CD14-positive monocyte (primary cell): Measurements from ENCODE around the gene IL12A. TPM values are rescaled to one million over a fixed set of nuclear protein-coding genes. Genes with fewer than 3 reads are reported as not detected.
A peak's percentile ranks its signal among the peaks of the same experiment; 100 is the strongest.

Experiments used
- DNase-seq, 3 donors: peaks; one replicate each; pipeline ENCODE4 v3.0.0-alpha.2; 2011 to 2022
- H2AFZ ChIP-seq: 2 replicates; pipeline ENCODE4 v1.6.0; 2012; ENCODE audit warnings: mild to moderate bottlenecking, low read depth, low read length, inconsistent platforms; ENCODE audit not compliant: insufficient read depth, poor library complexity, severe bottlenecking
- H3K27ac ChIP-seq, 2 donors: 1 replicate in 1 of 2; 2 replicates in 1 of 2; pipeline ENCODE4 v1.5.1; 2012 to 2013; ENCODE audit warnings: low read length in 2 of 2, control low read depth in 1 of 2, inconsistent platforms in 1 of 2, low read depth in 1 of 2, mild to moderate bottlenecking in 1 of 2
- H3K27me3 ChIP-seq, 2 donors: one replicate each; pipeline versions ENCODE4 v1.6.0 to v1.6.1; 2011 to 2013; ENCODE audit warnings: low read length in 2 of 2; ENCODE audit not compliant: control insufficient read depth in 2 of 2, insufficient read depth in 2 of 2
- H3K36me3 ChIP-seq, 2 donors: replicated peaks in 1 of 2; 1 replicate in 1 of 2; 2 replicates in 1 of 2; pipeline versions ENCODE4 v1.5.1 to v1.6.1; 2012 to 2013; ENCODE audit warnings: low read length in 2 of 2, control low read depth in 1 of 2, inconsistent platforms in 1 of 2, mild to moderate bottlenecking in 1 of 2; ENCODE audit not compliant: insufficient read depth in 2 of 2, control insufficient read depth in 1 of 2
- H3K4me1 ChIP-seq, 2 donors: 1 replicate in 1 of 2; 2 replicates in 1 of 2; pipeline versions ENCODE4 v1.5.1 to v1.6.1; 2012 to 2013; ENCODE audit warnings: low read length in 2 of 2, control low read depth in 1 of 2, inconsistent platforms in 1 of 2, mild to moderate bottlenecking in 1 of 2, moderate library complexity in 1 of 2; ENCODE audit not compliant: insufficient read depth in 2 of 2, control insufficient read depth in 1 of 2
- H3K4me2 ChIP-seq: replicated peaks from 2 replicates; pipeline ENCODE3; 2012; ENCODE audit warnings: low read length, moderate library complexity, mild to moderate bottlenecking; ENCODE audit not compliant: poor library complexity, severe bottlenecking; ENCODE audit errors: extremely low read depth
- H3K4me3 ChIP-seq, 3 experiments: fragments of 200-600 bp in 1 of 3; sonication (generic) in 1 of 3; replicated peaks in 1 of 3; 1 replicate in 2 of 3; 2 replicates in 1 of 3; pipeline ENCODE4 v1.5.1; 2011 to 2013; ENCODE audit warnings: low read length in 3 of 3, mild to moderate bottlenecking in 3 of 3, control low read depth in 2 of 3, low read depth in 2 of 3, inconsistent platforms in 1 of 3, moderate library complexity in 1 of 3
- H3K79me2 ChIP-seq: 2 replicates; pipeline ENCODE4 v1.6.0; 2012; ENCODE audit warnings: mild to moderate bottlenecking, control low read depth, inconsistent platforms, low read length, moderate library complexity; ENCODE audit not compliant: insufficient read depth
- H3K9ac ChIP-seq: 2 replicates; pipeline ENCODE4 v1.6.0; 2017; ENCODE audit warnings: low read length, mild to moderate bottlenecking; ENCODE audit not compliant: insufficient read depth, poor library complexity, severe bottlenecking
- H3K9me3 ChIP-seq, 2 donors: replicated peaks in 1 of 2; 1 replicate in 1 of 2; 2 replicates in 1 of 2; pipeline versions ENCODE4 v1.5.1 to v1.6.1; 2012 to 2013; ENCODE audit warnings: low read length in 2 of 2, control low read depth in 1 of 2; ENCODE audit not compliant: control insufficient read depth in 1 of 2, insufficient read depth in 1 of 2
- H4K20me1 ChIP-seq: 2 replicates; pipeline ENCODE4 v1.6.0; 2012; ENCODE audit warnings: mild to moderate bottlenecking, low read length, control low read depth, moderate library complexity; ENCODE audit not compliant: insufficient read depth
- H3K27ac Mint-ChIP-seq, 7 donors: one replicate each; pipeline ENCODE4 v1.8.0; 2020; ENCODE audit warnings: mild to moderate bottlenecking in 7 of 7, mixed read lengths in 7 of 7, moderate library complexity in 6 of 7, inconsistent platforms in 2 of 7
- H3K27me3 Mint-ChIP-seq, 3 donors: one replicate each; pipeline ENCODE4 v1.8.0; 2021 to 2022; ENCODE audit warnings: low read depth in 3 of 3, mild to moderate bottlenecking in 3 of 3, mixed read lengths in 3 of 3, moderate library complexity in 3 of 3, inconsistent platforms in 1 of 3
- H3K36me3 Mint-ChIP-seq, 2 donors: one replicate each; pipeline ENCODE4 v1.8.0; 2020; ENCODE audit warnings: mixed read lengths in 2 of 2, inconsistent platforms in 1 of 2, mild to moderate bottlenecking in 1 of 2
- H3K4me1 Mint-ChIP-seq: one replicate; pipeline ENCODE4 v1.8.0; 2020; ENCODE audit warnings: mild to moderate bottlenecking, mixed read lengths
- H3K4me3 Mint-ChIP-seq, 2 donors: one replicate each; pipeline ENCODE4 v1.8.0; 2020; ENCODE audit warnings: mild to moderate bottlenecking in 2 of 2, mixed read lengths in 2 of 2, moderate library complexity in 1 of 2
- H3K9me3 Mint-ChIP-seq, 7 donors: one replicate each; pipeline ENCODE4 v1.8.0; 2020 to 2022; ENCODE audit warnings: mixed read lengths in 7 of 7, mild to moderate bottlenecking in 6 of 7, moderate library complexity in 6 of 7, inconsistent platforms in 2 of 7
- WGBS: methylation state at CpG from one replicate; pipeline ENCODE4 v1.1.5; 2013; ENCODE audit warnings: missing lambda C conversion rate; ENCODE audit not compliant: insufficient coverage; 5-methylcytosine and 5-hydroxymethylcytosine counted together
- intact Hi-C, 2 donors: fragments of 100-400 bp; cut with micrococcal nuclease; formaldehyde crosslinking; loops; one replicate each; pipeline versions ENCODE4 v1.15.0 to v1.15.1; 2023
- polyA plus RNA-seq, 3 donors: library from polyadenylated mRNA; depleted of rRNA in 1 of 3; unstranded in 2 of 3; stranded (reverse) in 1 of 3; fragments of 300-500 nt in 2 of 3; fragments of >200 nt in 1 of 3; fragmentation: Illumina TruSeq in 2 of 3; gene quantifications; 1 replicate in 2 of 3; 2 replicates in 1 of 3; pipeline ENCODE4 v1.2.3, GENCODE V29; 2012 to 2021
- TF ChIP-seq, protein P1 (sequence below): fragments of 200-600 bp; IDR thresholded peaks from one replicate; pipeline ENCODE4 v1.8.0; 2022; ENCODE audit warnings: antibody characterized with exemption, mild to moderate bottlenecking

The IL12A gene
- polyA plus RNA-seq, 3 donors, result 0.24 to 0.67 TPM; not detected in 1

DNA sequence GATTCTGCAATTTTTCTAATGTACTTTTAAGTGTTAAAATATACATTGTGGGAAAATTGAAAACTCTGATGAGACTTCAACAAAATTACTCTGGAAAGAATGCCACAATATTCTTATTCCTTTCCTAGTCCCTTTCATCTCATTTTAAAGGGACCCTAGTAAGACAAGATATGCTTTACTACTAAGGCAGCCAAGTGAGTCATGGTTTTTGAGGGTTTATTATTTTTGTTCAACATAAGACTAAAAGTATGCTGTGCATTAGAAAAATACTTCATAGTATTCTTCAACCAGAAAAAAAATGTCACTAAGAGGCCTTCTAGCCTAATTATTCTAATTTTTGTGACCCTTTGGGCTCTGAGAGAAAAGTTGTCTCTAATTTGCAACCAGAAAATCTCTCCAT, 7.4 kb downstream of the IL12A start:
- H3K79me2 ChIP-seq, result no peaks in the 10 kb centered on the region
- Mint-ChIP-seq H3K27me3 (no peaks in the 10 kb centered on the region), H3K4me1 (no peaks in the 10 kb centered on the region), H3K9me3 (peaks cover 0 to 6% (median 1%) of the 10 kb centered on the region in 7 donors), H3K27ac (peak overlapping the region in 1 of 7 donors; percentile 28), H3K4me3 (no peak overlapping the region), H3K36me3 (peaks cover 2 to 5% of the 10 kb centered on the region in 2 donors)
- TF ChIP-seq, protein P1, sequence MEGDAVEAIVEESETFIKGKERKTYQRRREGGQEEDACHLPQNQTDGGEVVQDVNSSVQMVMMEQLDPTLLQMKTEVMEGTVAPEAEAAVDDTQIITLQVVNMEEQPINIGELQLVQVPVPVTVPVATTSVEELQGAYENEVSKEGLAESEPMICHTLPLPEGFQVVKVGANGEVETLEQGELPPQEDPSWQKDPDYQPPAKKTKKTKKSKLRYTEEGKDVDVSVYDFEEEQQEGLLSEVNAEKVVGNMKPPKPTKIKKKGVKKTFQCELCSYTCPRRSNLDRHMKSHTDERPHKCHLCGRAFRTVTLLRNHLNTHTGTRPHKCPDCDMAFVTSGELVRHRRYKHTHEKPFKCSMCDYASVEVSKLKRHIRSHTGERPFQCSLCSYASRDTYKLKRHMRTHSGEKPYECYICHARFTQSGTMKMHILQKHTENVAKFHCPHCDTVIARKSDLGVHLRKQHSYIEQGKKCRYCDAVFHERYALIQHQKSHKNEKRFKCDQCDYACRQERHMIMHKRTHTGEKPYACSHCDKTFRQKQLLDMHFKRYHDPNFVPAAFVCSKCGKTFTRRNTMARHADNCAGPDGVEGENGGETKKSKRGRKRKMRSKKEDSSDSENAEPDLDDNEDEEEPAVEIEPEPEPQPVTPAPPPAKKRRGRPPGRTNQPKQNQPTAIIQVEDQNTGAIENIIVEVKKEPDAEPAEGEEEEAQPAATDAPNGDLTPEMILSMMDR, result no peak
- no peaks in the 10 kb centered on the region for H4K20me1 ChIP-seq
- H3K4me2 ChIP-seq, result no peak overlapping the region
- no peak for DNase-seq
- H2AFZ ChIP-seq, result no peak overlapping the region
- H3K4me3 ChIP-seq, result no peak overlapping the region
- no peaks in the 10 kb centered on the region for H3K9me3 ChIP-seq
- no peaks in the 10 kb centered on the region for H3K36me3 ChIP-seq
- H3K27me3 ChIP-seq, result no peaks in the 10 kb centered on the region
- H3K9ac ChIP-seq, result no peak overlapping the region
- intact Hi-C loops, result no loop called here
- no peaks in the 10 kb centered on the region for H3K4me1 ChIP-seq
- H3K27ac ChIP-seq, result no peak overlapping the region

DNA sequence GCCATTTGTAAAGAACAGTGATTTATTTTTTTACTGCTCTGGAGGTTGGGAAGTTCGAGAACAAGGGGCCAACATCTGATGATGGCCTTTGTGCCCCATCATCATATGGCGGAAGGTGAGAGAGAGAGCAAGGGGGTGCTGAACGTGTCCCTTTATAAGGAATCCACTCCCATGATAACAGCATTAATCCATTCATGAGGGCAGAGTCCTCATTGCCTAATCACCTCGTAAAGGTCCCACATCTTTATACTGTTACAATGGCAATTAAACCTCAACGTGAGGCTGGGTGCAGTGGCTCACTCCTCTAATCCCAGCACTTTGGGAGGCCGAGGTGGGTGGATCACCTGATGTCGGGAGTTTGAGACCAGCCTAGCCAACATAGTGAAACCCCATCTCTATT, 8.3 kb downstream of the IL12A start:
- H3K4me2 ChIP-seq, result no peak overlapping the region
- H3K27me3 Mint-ChIP-seq, result no peaks in the 10 kb centered on the region
- 92% methylated on average over 4 of the region's 7 CpGs for WGBS
- no peak for DNase-seq
- H3K27me3 ChIP-seq, result no peaks in the 10 kb centered on the region
- intact Hi-C loops, result no loop called here
- peaks cover under 1% of the 10 kb centered on the region for H3K4me1 Mint-ChIP-seq
- H3K9me3 ChIP-seq, result no peaks in the 10 kb centered on the region
- H3K27ac ChIP-seq, result no peak overlapping the region
- H3K4me3 Mint-ChIP-seq, result no peak overlapping the region
- no peaks in the 10 kb centered on the region for H3K79me2 ChIP-seq
- no peak overlapping the region for H3K4me3 ChIP-seq
- H3K9me3 Mint-ChIP-seq, result peaks cover 0 to 2% (median 0%) of the 10 kb centered on the region in 7 donors
- H3K36me3 Mint-ChIP-seq, result peaks cover 2 to 3% of the 10 kb centered on the region in 2 donors
- no peaks in the 10 kb centered on the region for H3K36me3 ChIP-seq
- TF ChIP-seq, protein P1, result no peak
- no peak overlapping the region for H2AFZ ChIP-seq
- no peak overlapping the region for H3K27ac Mint-ChIP-seq
- no peaks in the 10 kb centered on the region for H4K20me1 ChIP-seq
- no peak overlapping the region for H3K9ac ChIP-seq
- no peaks in the 10 kb centered on the region for H3K4me1 ChIP-seq
